Measurements from ENCODE around the gene UGT1A5.

The UGT1A5 gene

GRCh38 chr2:233798335-233799086, 85.8 kb downstream of the UGT1A5 start:
- Mint-ChIP-seq H3K4me1 (no peaks in the 10 kb centered on the region), H3K27me3 (ENCODE audit: low read depth) (peaks cover 16% of the 10 kb centered on the region), H3K4me3 (no peak overlapping the region), H3K9me3 (peaks cover 4% of the 10 kb centered on the region), H3K27ac (no peak overlapping the region), H3K36me3 (ENCODE audit: low read depth) (no peaks in the 10 kb centered on the region)
- no peak for TF ChIP-seq CTCF (IDR thresholded peaks at IDR 0.05; ENCODE audit: unreplicated experiment in 3 of 3)

GRCh38 chr2:233799087-233799665, 86.5 kb downstream of the UGT1A5 start:
- no peak for TF ChIP-seq CTCF (IDR thresholded peaks at IDR 0.05; ENCODE audit: unreplicated experiment in 3 of 3)
- Mint-ChIP-seq H3K27me3 (ENCODE audit: low read depth) (peaks cover 16% of the 10 kb centered on the region), H3K4me3 (no peak overlapping the region), H3K4me1 (no peaks in the 10 kb centered on the region), H3K27ac (no peak overlapping the region), H3K9me3 (peaks cover 4% of the 10 kb centered on the region), H3K36me3 (ENCODE audit: low read depth) (no peaks in the 10 kb centered on the region)

GRCh38 chr2:233799716-233800115, 87.0 kb downstream of the UGT1A5 start:
- TF ChIP-seq CTCF (IDR thresholded peaks at IDR 0.05; ENCODE audit: unreplicated experiment in 3 of 3) = no peak
- no peak overlapping the region for H3K4me3 Mint-ChIP-seq
- H3K9me3 Mint-ChIP-seq = peaks cover 4% of the 10 kb centered on the region
- no peaks in the 10 kb centered on the region for H3K36me3 Mint-ChIP-seq (ENCODE audit: low read depth)
- H3K27ac Mint-ChIP-seq = no peak overlapping the region
- H3K4me1 Mint-ChIP-seq = no peaks in the 10 kb centered on the region
- H3K27me3 Mint-ChIP-seq (ENCODE audit: low read depth) = peaks cover 19% of the 10 kb centered on the region

GRCh38 chr2:233800208-233800607, 87.5 kb downstream of the UGT1A5 start:
- peaks cover 17% of the 10 kb centered on the region for H3K27me3 Mint-ChIP-seq (ENCODE audit: low read depth)
- H3K9me3 Mint-ChIP-seq = peaks cover 4% of the 10 kb centered on the region
- no peak overlapping the region for H3K4me3 Mint-ChIP-seq
- no peaks in the 10 kb centered on the region for H3K4me1 Mint-ChIP-seq
- no peak overlapping the region for H3K27ac Mint-ChIP-seq
- no peak for TF ChIP-seq CTCF (IDR thresholded peaks at IDR 0.05; ENCODE audit: unreplicated experiment in 3 of 3)
- H3K36me3 Mint-ChIP-seq (ENCODE audit: low read depth) = no peaks in the 10 kb centered on the region

GRCh38 chr2:233801357-233802131, 88.8 kb downstream of the UGT1A5 start:
- H3K36me3 Mint-ChIP-seq (ENCODE audit: low read depth) = no peaks in the 10 kb centered on the region
- H3K27ac Mint-ChIP-seq = no peak overlapping the region
- no peaks in the 10 kb centered on the region for H3K4me1 Mint-ChIP-seq
- H3K9me3 Mint-ChIP-seq = peaks cover 4% of the 10 kb centered on the region
- TF ChIP-seq CTCF (IDR thresholded peaks at IDR 0.05; ENCODE audit: unreplicated experiment in 3 of 3) = no peak
- peaks cover 15% of the 10 kb centered on the region for H3K27me3 Mint-ChIP-seq (ENCODE audit: low read depth)
- H3K4me3 Mint-ChIP-seq = no peak overlapping the region
